HG03342 (cell line): Measurements from ENCODE around the gene SLC16A13.
A peak's percentile ranks its signal among the peaks of the same experiment; 100 is the strongest.
"Not testable (repeated sequence)": the region's sequence is repeated elsewhere in the genome, so short reads cannot be mapped to it uniquely, and the experiment has no call there.

Source experiments
- ATAC-seq: cut with Tn5 transposase; IDR thresholded peaks from one replicate; pipeline ENCODE4 v1.9.1; 2021; ENCODE audit warnings: mild to moderate bottlenecking, moderate library complexity; ENCODE audit not compliant: unreplicated experiment

The SLC16A13 gene, protein sequence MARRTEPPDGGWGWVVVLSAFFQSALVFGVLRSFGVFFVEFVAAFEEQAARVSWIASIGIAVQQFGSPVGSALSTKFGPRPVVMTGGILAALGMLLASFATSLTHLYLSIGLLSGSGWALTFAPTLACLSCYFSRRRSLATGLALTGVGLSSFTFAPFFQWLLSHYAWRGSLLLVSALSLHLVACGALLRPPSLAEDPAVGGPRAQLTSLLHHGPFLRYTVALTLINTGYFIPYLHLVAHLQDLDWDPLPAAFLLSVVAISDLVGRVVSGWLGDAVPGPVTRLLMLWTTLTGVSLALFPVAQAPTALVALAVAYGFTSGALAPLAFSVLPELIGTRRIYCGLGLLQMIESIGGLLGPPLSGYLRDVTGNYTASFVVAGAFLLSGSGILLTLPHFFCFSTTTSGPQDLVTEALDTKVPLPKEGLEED

DNA sequence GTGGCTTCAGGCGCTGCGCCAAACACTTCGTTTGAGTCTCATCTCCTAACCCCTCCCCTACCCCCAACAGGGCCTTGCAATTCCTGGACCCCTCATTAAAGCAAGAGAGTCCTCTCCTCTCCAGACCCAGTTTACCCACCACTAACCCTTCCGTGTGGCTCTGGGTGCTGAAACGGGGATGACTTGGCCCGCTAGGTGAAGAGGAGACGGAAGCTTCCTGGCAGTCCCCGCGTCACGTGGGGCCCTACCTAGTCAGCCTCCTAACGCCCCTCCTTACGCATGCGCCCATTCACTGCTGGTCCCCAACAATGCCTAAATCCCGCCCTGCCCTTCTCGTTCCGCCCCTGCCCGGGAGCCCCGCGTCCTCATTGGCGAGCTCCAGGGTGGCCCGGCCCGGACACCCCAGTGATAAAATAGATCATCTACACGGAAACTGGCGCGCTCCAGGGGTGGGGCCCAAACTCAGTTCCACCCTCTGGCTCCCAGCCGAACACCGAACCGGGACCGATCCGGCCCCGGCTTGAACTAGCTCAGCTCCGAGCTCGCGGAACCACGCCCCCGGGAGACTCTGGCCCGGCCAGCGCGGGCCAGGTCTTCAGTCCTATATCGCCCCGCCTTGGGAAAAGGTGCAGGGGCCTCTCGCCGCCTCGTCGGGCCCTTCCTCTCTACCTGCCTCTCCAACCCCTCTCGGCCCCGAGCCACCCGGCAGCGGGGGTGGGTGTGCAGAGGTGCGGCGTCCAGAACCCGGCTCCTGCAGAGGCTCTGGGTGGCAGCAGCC, at the start of gene SLC16A13:
SLC16A13 (plus strand) TSS at position 425 of the 778 bp plus-strand sequence. CDS start 368 bp downstream, outside the sequence.
- ATAC-seq: peak; percentile 89

DNA sequence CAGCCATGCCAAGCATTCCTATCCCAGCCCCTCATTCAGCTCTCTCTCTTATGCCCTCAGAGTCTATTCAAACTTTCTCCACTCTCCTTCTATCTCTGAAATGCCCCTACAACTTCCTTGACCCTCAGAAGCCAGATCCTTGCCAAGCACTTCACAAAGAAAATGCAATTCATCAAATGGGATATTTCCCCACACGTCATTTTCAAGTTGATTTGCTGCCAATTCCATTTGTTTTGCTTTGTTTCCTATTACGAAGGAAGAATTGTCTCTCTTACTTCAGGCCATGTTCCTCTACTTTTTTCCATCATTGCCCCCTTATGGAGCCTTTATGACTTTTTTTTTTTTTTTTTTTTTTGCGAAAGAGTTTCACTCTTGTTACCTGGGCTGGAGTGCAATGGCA, 49.1 kb upstream of the SLC16A13 start:
- ATAC-seq: no peak

DNA sequence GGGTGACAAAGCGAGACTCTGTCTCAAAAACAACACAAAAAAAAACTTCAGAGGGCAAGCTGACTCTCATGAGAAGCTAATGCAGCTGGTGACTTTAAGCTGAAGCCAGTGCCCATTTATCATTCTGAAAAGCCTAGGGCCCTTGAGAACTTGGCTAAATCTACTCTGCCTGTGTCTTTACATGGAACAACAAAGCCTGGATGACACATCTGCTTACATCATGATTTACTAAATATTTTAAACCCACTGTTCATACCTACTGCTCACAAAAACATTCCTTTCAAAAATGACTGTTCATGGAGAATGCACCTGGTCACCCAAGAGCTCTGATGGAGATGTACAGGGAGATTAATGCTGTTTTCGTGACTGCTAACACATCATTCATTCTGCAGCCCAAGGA, 46.0 kb upstream of the SLC16A13 start:
- ATAC-seq: no peak

DNA sequence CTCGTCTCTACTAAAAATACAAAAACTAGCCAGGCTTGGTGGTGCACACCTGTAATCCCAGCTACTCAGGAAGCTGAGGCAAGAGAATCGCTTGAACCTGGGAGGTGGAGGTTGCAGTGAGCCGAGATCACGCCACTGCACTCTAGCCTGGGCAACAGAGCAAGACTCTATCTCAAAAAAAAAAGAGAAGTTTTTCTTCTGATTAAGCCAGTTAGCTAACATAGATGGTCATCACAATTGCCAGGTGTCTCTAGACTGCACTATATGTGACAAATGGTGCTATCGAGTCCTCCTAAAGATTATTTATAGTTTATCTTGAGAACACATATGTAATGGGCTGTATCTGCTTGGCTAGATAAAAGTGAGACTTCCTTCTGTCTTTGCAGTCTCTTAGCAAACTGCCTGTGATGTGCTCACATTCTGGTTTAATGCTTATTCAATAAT, 42.2 kb upstream of the SLC16A13 start:
- ATAC-seq: not testable (repeated sequence)

DNA sequence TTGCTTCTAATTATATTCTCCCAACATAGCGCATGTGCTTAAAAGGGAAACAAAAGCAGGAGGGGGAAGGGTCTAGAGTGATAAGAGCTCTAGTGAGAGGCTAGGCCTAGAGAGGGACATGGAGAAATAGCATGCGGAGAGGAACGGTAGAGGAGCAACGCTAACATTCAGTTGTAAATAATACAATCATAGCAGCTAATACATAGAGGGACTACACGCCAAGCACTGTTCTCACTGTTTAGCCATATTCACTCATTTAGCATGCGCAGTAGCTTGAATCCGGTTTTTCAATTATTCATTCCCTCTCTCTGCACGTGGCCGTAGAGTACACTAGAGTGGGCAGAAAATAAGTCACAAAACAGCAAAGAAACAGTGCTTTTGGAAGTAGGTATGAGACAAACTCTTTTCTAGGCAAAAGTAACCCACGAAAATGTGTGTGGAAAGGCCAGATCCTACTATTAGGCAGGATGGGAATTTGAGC, 41.7 kb upstream of the SLC16A13 start:
- no peak for ATAC-seq

DNA sequence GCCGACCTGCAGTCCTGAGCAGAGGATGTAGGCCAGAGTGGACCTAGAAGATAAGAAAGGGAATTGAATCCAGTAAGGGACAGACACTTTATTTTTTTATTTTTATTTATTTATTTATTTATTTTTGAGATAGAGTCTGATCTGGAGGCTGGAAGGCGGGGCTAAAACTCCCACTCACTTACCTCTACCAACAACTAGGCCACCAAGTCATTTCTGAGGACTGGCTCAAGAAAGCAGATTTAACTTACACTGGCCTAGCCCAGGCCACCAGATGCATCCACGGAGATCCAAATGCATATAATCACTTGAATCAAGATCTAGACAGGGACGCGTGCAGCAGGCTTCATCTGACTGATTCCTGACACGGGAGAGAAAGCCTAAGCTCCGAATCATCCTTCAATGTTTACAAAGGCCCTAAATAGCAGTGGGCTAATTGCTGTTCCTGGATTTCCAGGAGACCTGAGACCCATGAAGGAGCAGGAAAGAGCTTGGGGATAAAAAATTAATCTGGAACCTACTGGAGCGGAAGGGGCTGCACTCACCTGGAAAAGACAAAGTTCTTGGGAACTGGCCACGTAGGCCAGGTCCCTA, 41.1 kb upstream of the SLC16A13 start:
- ATAC-seq: no peak

DNA sequence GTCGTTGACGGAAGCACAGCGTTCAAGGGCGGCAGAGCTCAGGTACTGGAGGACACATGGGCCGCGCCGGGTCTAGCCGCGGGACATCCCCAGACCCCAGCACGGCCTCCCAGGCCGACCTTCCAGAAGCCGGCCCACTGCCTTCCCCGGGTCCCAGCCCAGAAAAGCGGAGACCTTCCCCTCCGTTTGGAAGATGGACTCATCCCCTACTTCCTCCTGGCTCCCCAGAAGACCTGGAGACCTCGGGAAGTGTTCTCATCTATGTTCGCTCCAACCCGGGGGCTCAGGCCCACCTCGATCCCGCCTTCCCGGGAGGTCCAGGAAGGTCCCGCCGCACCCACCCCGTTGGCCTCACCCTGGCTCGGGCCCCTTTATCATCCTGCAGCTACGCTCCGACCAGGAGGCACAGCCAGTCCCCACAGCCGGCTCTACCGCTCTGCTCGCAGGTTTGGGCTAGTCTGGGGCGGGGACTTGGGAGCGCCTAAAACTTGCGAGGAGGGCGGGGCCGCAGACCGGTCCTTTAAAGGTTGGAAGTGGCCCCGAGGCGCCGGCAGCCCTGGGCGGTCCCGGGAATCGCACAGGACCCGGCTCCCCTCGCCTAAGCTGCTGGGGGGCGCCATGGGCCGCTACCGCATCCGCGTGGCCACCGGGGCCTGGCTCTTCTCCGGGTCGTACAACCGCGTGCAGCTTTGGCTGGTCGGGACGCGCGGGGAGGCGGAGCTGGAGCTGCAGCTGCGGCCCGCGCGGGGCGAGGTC, 40.1 kb upstream of the SLC16A13 start, which contains the start of gene ALOX12:
ALOX12 (plus strand) TSS at position 550 of the 756 bp plus-strand sequence; CDS start at position 619, 69 bp downstream.
- no peak for ATAC-seq

DNA sequence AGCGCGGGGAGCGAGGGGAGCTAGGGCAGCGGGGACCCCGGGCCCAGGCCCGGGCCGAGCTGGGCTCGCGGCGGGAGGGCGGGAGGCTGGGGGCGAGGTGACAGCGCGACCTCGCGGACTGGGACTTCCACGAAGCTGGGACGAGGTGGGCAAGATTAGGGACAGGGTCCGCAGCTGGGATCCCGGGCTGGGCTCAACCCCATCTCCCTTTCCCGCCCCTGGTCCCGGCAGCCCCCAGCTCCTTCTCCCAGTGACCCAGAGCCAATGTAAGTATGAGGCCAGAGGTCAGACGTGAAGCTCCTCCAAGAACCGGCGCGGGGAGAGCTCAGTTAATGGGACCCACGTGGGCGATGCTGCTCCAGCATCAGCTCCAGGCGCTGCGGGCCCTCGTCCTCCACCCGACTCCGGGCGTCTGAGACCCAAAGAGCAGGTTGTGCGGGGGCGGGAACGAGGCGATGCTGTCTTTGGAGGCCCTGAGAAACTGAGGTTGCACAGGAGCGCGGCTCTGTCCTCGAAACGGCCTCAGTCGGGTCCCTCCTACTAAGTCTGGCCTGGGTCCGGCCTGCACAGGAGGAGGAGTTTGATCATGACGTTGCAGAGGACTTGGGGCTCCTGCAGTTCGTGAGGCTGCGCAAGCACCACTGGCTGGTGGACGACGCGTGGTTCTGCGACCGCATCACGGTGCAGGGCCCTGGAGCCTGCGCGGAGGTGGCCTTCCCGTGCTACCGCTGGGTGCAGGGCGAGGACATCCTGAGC, 39.4 kb upstream of the SLC16A13 start:
- no peak for ATAC-seq

DNA sequence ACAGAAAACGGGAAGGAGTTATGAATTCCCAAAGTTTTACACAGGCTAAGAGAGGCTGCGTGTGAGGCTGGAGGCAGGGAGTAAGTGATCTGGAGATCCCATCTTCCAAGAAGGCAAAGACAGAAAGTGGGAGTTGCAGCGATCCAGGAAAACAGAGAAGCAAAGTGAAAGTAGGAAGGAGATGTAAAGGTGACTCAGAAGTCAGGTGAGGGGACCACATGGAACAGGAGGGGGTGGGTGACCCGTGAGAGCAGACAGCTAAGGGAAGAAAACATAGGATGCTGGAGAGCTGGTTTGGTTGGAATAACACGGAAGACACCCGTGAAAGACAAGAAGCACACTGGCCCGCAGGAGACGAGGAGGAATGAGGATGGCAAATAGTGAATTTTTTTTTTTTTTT, 38.6 kb upstream of the SLC16A13 start:
- ATAC-seq: no peak

DNA sequence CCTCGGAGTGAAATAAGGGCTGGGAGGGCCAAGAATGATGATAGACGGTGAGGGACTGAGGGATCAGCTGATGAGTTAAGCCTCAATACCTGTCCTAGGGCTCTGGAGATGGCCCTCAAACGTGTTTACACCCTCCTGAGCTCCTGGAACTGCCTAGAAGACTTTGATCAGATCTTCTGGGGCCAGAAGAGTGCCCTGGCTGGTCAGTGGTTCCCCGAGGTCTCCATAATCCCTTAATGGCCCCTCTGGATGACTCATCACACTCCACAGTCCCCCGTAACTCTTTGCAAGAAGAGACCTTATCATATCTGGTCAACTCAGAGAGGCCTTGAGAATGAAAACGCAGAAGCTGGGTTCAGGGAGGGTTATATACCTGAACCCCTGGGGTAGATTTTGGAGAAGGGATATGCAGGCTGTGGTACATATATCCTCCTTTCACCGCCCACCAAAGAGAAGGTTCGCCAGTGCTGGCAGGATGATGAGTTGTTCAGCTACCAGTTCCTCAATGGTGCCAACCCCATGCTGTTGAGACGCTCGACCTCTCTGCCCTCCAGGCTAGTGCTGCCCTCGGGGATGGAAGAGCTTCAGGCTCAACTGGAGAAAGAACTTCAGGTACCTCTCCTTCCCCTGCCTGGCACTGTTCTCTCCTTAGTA, 36.8 kb upstream of the SLC16A13 start:
- no peak for ATAC-seq

DNA sequence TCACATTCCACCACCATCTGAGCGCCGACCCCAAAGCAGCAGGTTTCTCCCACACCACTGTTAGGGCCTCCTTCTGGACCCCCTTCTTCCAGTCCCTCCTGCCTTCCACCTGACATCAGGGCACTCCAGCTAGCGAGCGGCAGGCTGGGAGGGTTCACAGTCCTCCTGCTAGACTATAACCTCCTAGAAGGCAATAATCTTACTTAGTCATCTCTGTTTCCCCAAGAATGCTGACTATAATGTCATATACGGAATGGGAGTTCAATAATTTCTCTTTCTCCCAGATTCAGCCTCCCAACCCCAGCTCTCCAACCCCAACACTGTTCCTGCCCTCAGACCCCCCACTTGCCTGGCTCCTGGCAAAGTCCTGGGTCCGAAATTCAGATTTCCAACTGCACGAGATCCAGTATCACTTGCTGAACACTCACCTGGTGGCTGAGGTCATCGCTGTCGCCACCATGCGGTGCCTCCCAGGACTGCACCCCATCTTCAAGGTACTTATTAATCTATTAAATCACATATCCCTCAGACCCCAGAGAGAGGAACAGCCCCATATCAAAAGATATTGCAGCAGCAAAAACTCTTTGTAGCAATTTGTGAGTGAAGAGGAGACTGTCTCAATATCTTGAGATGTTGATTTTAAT, 34.4 kb upstream of the SLC16A13 start:
- no peak for ATAC-seq

DNA sequence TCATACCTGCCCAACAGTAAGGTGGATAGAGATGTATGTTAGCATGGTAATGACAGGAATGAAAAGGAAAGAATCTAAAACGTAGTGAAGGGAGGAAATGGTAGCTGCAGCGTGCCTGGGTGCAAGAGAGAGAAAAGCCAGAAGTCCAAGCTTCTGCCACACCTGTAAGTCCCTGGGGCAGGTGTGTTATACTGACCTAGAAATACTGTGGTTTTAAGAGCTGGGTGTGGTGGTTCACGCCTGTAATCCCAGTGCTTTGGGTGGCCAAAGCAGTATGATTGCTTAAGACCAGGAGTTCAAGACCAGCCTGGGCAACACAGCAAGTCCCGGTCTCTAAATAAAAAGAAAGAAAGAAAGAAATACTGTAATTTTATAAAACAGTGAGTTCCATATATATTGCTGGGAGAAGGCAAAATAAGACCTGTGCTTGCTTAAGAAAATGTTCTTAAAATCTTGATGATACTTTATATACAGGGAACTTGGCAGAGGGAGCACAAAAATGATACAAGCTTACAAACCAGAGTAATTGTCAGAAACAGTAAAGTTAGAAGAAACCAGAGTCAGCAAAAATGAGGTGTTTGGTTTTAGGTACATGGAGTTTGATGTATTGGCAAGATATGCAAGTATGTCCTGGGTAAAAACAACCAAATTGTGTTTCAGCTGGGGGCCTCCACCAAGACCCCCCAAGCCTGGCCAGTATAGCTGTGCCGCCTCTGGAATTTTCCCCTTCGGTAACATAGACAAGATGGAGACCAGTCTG, 33.3 kb upstream of the SLC16A13 start:
- no peak for ATAC-seq

DNA sequence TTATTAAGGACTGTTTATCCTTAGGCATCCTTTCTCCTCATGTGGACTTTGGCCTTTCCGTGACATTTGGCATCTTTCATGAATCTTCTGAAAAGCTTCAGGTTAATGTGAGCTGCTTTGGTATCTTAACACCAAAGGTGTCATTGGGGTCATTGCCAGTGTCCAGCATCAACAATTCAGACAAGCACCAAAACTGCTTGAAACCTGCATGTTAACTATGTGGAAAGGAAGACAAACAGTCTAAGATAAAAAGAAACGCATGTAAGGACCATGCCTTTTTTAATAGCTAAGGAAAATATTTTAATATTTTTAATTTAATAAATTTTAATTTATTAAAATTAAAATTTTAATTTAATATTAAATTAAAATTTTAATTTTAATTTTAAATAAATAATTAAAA, 32.1 kb upstream of the SLC16A13 start:
- ATAC-seq: no peak

DNA sequence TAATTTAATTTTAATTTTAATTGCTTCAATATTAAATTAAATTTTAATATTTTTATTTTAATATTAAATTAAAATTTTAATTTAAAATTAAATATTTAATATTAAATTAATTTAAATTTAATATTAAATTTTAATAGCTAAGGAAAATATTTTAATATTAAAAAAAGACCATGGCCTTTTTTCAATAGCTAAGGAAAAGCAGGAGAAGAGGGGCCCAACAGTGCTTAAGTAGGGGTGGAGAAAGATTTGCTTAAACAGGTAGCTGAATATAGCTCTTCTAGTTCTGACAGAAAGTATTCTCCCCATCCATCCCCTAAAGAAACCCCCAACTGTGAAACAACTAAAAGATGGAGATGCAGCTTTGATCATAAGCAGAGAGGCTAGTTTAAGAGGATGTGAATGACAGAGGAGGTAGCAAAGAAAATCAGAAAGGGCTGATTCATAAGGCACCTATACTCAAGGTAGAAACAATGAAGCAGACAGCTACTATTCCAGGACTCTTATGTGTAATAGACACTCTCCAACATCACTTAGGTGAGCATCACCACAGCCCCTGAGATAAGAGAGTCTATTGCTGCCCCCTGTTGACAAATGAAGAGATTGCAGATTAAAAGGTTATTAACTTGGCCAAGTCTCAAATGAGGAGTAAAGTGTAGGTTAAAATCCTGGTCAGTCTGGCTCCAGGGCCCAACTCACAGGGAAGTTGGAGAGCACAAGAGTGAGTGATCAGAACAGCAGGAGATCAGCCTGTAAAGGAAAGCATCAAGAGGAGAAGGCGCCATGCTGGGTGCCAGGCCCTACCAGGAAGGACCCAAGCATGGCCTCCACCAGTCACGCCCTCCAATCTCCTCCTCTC, 31.2 kb upstream of the SLC16A13 start:
- ATAC-seq: no peak

DNA sequence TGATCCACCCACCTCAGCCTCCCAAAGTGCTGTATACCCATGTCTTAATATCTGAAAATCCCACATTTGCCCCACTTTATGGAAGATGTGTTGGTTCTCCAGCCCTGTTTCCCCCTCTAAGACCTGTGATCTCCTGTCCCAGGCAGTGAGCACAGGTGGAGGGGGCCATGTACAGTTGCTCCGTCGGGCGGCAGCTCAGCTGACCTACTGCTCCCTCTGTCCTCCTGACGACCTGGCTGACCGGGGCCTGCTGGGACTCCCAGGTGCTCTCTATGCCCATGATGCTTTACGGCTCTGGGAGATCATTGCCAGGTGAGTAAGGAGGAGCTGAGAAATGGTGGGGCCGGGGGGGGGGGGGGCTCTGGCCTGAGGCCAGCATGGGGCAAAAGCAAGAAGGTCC, 30.1 kb upstream of the SLC16A13 start:
- no peak for ATAC-seq

DNA sequence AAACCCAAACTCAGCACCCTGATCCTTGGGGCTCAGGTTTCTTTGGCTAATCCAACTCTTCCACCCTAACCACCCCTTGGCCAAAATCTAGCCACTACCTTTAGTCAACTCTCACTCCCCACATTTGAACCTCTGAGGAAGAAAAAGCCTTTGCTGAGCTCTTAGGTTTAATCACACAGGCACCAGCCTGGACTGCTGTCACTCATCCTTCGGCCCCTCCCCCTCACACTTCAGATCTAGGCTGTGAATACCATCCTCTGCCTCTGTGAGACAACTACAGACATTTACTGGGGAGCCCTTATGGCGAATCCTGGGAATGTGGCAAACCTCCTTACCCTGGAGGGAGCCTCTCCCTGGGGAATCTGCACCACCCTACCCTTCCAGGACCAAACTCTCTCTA, 28.7 kb upstream of the SLC16A13 start:
- ATAC-seq: no peak

DNA sequence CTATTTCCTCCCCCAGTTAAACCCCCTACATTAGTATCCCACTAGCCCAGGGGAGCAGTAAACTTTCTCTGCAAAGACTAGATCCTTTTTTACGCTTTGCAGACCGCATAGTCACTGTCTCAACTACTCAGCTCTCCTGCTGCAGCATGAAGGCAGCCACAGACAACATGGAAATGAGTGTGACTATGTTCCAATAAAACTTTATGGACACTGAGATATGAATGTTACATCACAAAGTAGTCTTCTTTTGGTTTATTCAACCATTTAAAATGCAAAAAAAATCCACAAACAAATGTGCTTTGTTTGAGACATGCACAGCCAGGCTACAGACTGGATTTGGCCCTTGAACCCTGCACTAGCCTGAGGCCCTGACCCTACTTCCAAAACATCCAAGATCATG, 25.3 kb upstream of the SLC16A13 start:
- no peak for ATAC-seq
